Neural crest cell (in vitro differentiated cells): ENCODE results near the gene ELMO1. TPM values are rescaled to one million over a fixed set of nuclear protein-coding genes. Genes with fewer than 3 reads are reported as not detected.

Experiments used
- DNase-seq: peaks from one replicate; pipeline ENCODE4 v3.0.0; 2021; ENCODE audit warnings: low read depth, mixed read lengths, low spot score
- H3K27ac Mint-ChIP-seq: one replicate; pipeline ENCODE4 v1.8.0; 2021; ENCODE audit warnings: mild to moderate bottlenecking, mixed read lengths; ENCODE audit not compliant: unreplicated experiment
- H3K27me3 Mint-ChIP-seq: 2 replicates; pipeline ENCODE4 v1.8.0; 2021; ENCODE audit warnings: low read depth, mild to moderate bottlenecking, mixed read lengths
- H3K36me3 Mint-ChIP-seq: 2 replicates; pipeline ENCODE4 v1.8.0; 2021; ENCODE audit warnings: low read depth, mild to moderate bottlenecking, mixed read lengths
- H3K4me1 Mint-ChIP-seq: 2 replicates; pipeline ENCODE4 v1.8.0; 2021; ENCODE audit warnings: mixed read lengths
- H3K4me3 Mint-ChIP-seq: one replicate; pipeline ENCODE4 v1.8.0; 2021; ENCODE audit warnings: mild to moderate bottlenecking, mixed read lengths
- H3K9me3 Mint-ChIP-seq: 2 replicates; pipeline ENCODE4 v1.8.0; 2021; ENCODE audit warnings: mixed read lengths
- total RNA-seq: library from RNA; stranded (reverse); gene quantifications from 2 replicates; pipeline ENCODE4 v1.2.1, GENCODE V29; 2021
- TF ChIP-seq, protein P1 (sequence below): fragments of 200-600 bp; sonication (generic); conservative IDR thresholded peaks from 2 replicates; pipeline ENCODE4 v1.5.0; 2021; ENCODE audit warnings: antibody characterized with exemption, mild to moderate bottlenecking

Gene ELMO1
- total RNA-seq, 1 donor from 2014 or later: 7.4 TPM

DNA sequence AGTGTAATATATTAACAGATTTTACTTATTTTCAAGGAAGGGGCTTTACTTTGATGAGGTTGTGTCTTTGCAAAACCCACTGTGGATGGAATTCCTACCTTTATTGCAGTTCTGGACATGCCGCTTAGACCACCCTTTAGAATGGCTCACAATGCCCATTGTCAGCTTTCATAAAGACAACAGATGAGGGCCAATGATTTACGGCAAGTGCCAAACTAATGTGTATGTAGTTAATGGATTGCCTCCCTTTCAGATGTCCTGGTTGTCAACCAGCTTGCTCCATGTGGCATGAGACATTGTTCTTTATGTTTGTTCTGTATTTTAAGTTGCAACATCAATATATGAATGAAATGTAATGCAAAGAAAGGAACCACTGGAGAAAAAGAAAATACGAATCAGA is 35.0 kb upstream of the ELMO1 start:
- DNase-seq: no peak
- Mint-ChIP-seq H3K27me3 (no peaks in the 10 kb centered on the region), H3K9me3 (peaks cover 4% of the 10 kb centered on the region), H3K4me1 (peaks cover 21% of the 10 kb centered on the region), H3K36me3 (no peaks in the 10 kb centered on the region), H3K27ac (no peak overlapping the region), H3K4me3 (no peak overlapping the region)
- TF ChIP-seq, protein P1, sequence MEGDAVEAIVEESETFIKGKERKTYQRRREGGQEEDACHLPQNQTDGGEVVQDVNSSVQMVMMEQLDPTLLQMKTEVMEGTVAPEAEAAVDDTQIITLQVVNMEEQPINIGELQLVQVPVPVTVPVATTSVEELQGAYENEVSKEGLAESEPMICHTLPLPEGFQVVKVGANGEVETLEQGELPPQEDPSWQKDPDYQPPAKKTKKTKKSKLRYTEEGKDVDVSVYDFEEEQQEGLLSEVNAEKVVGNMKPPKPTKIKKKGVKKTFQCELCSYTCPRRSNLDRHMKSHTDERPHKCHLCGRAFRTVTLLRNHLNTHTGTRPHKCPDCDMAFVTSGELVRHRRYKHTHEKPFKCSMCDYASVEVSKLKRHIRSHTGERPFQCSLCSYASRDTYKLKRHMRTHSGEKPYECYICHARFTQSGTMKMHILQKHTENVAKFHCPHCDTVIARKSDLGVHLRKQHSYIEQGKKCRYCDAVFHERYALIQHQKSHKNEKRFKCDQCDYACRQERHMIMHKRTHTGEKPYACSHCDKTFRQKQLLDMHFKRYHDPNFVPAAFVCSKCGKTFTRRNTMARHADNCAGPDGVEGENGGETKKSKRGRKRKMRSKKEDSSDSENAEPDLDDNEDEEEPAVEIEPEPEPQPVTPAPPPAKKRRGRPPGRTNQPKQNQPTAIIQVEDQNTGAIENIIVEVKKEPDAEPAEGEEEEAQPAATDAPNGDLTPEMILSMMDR: no peak

DNA sequence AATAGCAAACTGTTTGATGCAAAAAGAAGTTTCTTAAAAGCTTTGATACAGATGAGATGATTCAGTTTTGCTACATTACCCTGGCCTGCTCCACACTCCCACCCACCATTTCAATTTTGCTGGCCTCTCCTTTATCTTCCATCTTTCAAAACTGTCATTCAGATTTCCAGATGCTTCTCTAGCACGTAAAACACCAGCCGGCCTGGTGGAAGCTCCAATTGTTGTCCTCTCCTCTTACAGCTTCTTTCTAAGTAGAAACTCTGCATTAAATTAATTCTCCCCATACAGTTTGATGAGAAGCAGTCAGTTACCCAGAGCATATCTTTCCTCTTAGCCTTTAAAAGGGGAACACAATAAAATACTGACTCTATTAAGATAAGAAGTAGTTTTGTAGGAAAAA is 34.3 kb upstream of the ELMO1 start:
- no peak for DNase-seq
- H3K9me3 Mint-ChIP-seq: peaks cover 4% of the 10 kb centered on the region
- H3K4me3 Mint-ChIP-seq: no peak overlapping the region
- no peaks in the 10 kb centered on the region for H3K36me3 Mint-ChIP-seq
- no peak overlapping the region for H3K27ac Mint-ChIP-seq
- H3K27me3 Mint-ChIP-seq: no peaks in the 10 kb centered on the region
- H3K4me1 Mint-ChIP-seq: peaks cover 21% of the 10 kb centered on the region
- TF ChIP-seq, protein P1: no peak

DNA sequence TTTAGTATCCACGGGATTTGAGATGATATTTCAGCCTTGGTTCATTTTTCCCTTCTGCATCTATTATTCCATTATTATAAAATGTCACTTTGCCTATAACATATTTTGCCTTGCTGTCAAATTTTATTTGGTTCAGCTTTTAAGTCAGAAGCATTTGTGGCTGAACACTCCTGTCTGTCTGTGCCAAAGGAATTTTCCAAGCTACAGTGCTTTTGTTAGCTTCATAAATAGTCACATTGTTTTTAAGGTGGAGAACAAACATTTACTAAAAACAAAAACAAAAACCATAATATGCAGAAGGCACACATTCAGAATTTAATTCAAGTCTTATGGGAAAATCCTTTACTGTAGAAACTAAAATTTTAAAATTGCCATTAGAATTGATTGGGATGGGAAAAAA is 33.8 kb upstream of the ELMO1 start:
- DNase-seq: no peak
- H3K27ac Mint-ChIP-seq: no peak overlapping the region
- no peaks in the 10 kb centered on the region for H3K27me3 Mint-ChIP-seq
- H3K36me3 Mint-ChIP-seq: no peaks in the 10 kb centered on the region
- TF ChIP-seq, protein P1: no peak
- no peak overlapping the region for H3K4me3 Mint-ChIP-seq
- H3K4me1 Mint-ChIP-seq: peaks cover 21% of the 10 kb centered on the region
- H3K9me3 Mint-ChIP-seq: peaks cover 4% of the 10 kb centered on the region

DNA sequence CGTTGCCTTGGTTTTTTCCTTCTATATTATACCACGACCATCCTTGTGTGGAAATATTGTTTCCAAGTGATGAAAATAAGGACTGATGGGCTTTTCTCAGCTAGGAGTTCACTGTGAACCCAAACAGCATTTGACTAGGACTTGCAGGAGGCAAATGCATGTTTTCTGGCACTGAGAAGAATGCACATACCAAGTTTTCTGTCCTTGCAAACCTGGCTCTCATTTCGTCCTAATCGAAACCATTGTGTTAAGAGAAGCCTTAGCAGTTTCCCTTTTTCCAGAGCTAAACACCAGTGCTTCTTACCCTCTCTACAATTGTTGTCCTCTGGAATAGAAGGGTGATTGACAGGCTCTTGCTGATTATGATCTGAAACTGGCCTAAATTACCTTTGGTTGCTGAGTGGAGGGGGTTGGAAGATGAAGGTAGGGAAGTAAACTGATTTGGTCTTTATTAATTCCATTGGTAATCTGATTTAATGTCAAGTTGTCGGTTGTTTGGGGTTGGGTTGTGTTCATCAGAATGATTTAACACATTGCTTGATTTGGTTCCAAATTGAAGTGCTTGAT is 33.1 kb upstream of the ELMO1 start:
- TF ChIP-seq, protein P1: no peak
- Mint-ChIP-seq H3K27me3 (no peaks in the 10 kb centered on the region), H3K27ac (no peak overlapping the region), H3K36me3 (no peaks in the 10 kb centered on the region), H3K4me1 (peaks cover 23% of the 10 kb centered on the region), H3K4me3 (no peak overlapping the region), H3K9me3 (peaks cover 4% of the 10 kb centered on the region)
- no peak for DNase-seq

DNA sequence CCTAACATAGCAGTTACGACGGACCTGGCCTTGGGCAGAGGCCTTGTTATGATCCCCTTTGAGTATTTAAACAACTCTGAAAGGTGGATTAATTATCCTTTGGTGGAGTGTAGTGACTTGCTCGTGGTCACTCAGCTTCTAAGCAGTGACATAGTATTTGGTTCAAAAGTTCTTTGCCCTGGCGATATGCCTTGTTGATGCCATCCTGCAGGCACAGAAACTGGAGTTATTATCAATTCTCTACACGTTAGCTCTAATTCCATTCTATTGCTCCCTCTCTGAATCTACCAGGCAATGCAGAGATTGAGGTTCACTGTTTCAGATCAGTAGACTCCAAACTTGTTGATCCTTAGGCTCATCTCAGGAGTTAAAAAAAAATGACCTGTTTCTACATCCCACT is 32.5 kb upstream of the ELMO1 start:
- peaks cover 29% of the 10 kb centered on the region for H3K4me1 Mint-ChIP-seq
- no peaks in the 10 kb centered on the region for H3K36me3 Mint-ChIP-seq
- no peak overlapping the region for H3K27ac Mint-ChIP-seq
- TF ChIP-seq, protein P1: no peak
- H3K4me3 Mint-ChIP-seq: no peak overlapping the region
- H3K9me3 Mint-ChIP-seq: peaks cover under 1% of the 10 kb centered on the region
- H3K27me3 Mint-ChIP-seq: no peaks in the 10 kb centered on the region
- DNase-seq: no peak
